ENCODE data around the gene TOMM70. TPM values are rescaled to one million over a fixed set of nuclear protein-coding genes. Genes with fewer than 3 reads are reported as not detected.

The TOMM70 gene
- total and polyA plus RNA-seq, 2 of the 13 experiments (the other 11 are each of a cell fraction or from before 2014, with no cell fraction given), result 27.0 to 77.2 TPM

GRCh38 chr3:100334488-100335351, 66.2 kb downstream of the TOMM70 start, which contains the start of gene NIT2 (continued):
- TF ChIP-seq, protein P1, sequence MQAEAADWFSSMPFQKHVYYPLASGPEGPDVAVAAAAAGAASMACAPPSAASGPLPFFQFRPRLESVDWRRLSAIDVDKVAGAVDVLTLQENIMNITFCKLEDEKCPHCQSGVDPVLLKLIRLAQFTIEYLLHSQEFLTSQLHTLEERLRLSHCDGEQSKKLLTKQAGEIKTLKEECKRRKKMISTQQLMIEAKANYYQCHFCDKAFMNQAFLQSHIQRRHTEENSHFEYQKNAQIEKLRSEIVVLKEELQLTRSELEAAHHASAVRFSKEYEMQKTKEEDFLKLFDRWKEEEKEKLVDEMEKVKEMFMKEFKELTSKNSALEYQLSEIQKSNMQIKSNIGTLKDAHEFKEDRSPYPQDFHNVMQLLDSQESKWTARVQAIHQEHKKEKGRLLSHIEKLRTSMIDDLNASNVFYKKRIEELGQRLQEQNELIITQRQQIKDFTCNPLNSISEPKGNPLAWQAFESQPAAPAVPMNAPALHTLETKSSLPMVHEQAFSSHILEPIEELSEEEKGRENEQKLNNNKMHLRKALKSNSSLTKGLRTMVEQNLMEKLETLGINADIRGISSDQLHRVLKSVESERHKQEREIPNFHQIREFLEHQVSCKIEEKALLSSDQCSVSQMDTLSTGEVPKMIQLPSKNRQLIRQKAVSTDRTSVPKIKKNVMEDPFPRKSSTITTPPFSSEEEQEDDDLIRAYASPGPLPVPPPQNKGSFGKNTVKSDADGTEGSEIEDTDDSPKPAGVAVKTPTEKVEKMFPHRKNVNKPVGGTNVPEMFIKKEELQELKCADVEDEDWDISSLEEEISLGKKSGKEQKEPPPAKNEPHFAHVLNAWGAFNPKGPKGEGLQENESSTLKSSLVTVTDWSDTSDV (CRISPR knock-in tag; IDR thresholded peaks at IDR 0.05), result no peak
- TF ChIP-seq HOXD1 (CRISPR knock-in tag; IDR thresholded peaks at IDR 0.05) (no peak), ZNF788 (CRISPR knock-in tag; IDR thresholded peaks at IDR 0.05; ENCODE audit: borderline replicate concordance) (peak; percentile 49; the same call in 1 of the 2 replicates), ATAD3A (CRISPR knock-in tag; IDR thresholded peaks at IDR 0.05) (no peak), NFKB2 (CRISPR knock-in tag; IDR thresholded peaks at IDR 0.05; ENCODE audit: borderline replicate concordance) (0 out of 2 replicates have a peak, but pooled peaks have one; percentile 45), AGO1 (IDR thresholded peaks at IDR 0.05; ENCODE audit: low read depth, low read length, poor library complexity, severe bottlenecking) (no peak), CEBPB (IDR thresholded peaks at IDR 0.05; ENCODE audit: borderline replicate concordance, low read depth, low read length) (peak; percentile 82; the same call in 1 of the 2 replicates), FUBP1 (CRISPR knock-in tag; IDR thresholded peaks at IDR 0.05; ENCODE audit: borderline replicate concordance) (no peak), ZNF24 (IDR thresholded peaks at IDR 0.05) (0 out of 2 replicates have a peak, but pooled peaks have one; percentile 9), PATZ1 (CRISPR knock-in tag; IDR thresholded peaks at IDR 0.05) (peak; percentile 6), XRCC5 (optimal IDR thresholded peaks at IDR 0.05; ENCODE audit: low read length) (peak; percentile 34), ZNF746 (CRISPR knock-in tag; IDR thresholded peaks at IDR 0.05) (peak; percentile 73), POGZ (CRISPR knock-in tag; IDR thresholded peaks at IDR 0.05) (0 out of 2 replicates have a peak, but pooled peaks have one; percentile 44), SIX4 (CRISPR knock-in tag; IDR thresholded peaks at IDR 0.05) (no peak), IRF1 (CRISPR knock-in tag; IDR thresholded peaks at IDR 0.05; ENCODE audit: low read depth) (no peak), ZNF691 (CRISPR knock-in tag; IDR thresholded peaks at IDR 0.05; ENCODE audit: borderline replicate concordance, low read depth) (peak; percentile 56; the same call in 1 of the 2 replicates), ARID2 (CRISPR knock-in tag; IDR thresholded peaks at IDR 0.05; ENCODE audit: borderline replicate concordance) (no peak), FIP1L1 (IDR thresholded peaks at IDR 0.05; ENCODE audit: borderline replicate concordance, insufficient read depth, low read depth, low read length) (no peak)
- TF ChIP-seq, protein P2, sequence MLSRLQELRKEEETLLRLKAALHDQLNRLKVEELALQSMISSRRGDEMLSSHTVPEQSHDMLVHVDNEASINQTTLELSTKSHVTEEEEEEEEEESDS (CRISPR knock-in tag; IDR thresholded peaks at IDR 0.05; ENCODE audit: borderline replicate concordance), result no peak
